ENCODE data around the gene ARL13B.
A peak's percentile ranks its signal among the peaks of the same experiment; 100 is the strongest.

Gene ARL13B

DNA sequence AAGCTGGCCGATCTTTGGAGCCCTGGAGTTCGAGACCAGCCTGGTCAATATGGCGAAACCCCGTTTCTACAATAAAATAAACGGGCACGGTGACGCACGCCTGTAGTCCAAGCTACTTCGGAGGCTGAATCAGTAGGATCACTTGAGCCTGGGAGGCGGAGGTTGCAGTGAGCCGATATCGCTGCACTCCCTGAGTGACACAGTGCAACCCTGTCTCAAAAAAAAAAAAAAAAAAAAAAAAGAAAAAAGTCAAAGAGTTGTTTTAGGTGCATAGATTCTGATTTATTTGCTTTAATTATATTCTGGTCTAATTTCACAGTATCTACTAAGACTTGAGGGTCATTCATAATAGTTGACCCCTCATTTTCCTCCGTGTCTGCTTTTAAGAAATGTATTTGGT lies 1.7 kb downstream of the ARL13B start:
- H3K27ac Mint-ChIP-seq: no peak overlapping the region
- H3K4me1 Mint-ChIP-seq (ENCODE audit: low read depth in 2 of 2): peaks cover 13 to 16% of the 10 kb centered on the region in 2 donors
- peak overlapping the region in 1 of 2 donors; percentile 39 for H3K4me3 Mint-ChIP-seq
- no peaks in the 10 kb centered on the region for H3K9me3 Mint-ChIP-seq
- ATAC-seq (replicated peaks) (no peak), DNase-seq (no peak)
- H3K36me3 Mint-ChIP-seq (ENCODE audit: insufficient read depth): peaks cover 8% of the 10 kb centered on the region
- H3K27me3 Mint-ChIP-seq: no peaks in the 10 kb centered on the region

DNA sequence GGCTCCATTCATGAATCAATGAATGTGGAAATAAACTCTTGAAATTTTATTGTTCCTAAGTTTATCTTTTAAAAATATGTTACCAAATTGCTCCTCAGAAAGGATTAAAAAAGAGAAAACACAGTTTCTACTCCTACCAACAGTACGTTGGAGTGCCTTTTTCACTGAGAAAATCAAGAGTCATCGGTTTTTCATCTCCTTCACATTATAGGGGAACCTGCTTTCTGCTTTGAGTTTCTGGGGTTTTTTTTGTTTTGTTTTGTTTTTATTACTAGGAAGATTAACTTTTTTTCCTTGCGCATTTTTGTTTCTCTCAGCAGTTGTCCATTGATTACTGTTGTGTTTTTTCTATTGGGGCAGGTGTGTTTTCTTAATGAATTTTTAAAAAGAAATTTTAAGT lies 3.5 kb downstream of the ARL13B start:
- no peak for ATAC-seq (replicated peaks)
- Mint-ChIP-seq H3K9me3 (no peaks in the 10 kb centered on the region), H3K36me3 (ENCODE audit: insufficient read depth) (peaks cover 8% of the 10 kb centered on the region), H3K27me3 (no peaks in the 10 kb centered on the region), H3K27ac (no peak overlapping the region), H3K4me3 (no peak overlapping the region), H3K4me1 (ENCODE audit: low read depth in 2 of 2) (peaks cover 13 to 16% of the 10 kb centered on the region in 2 donors)
- no peak for DNase-seq

DNA sequence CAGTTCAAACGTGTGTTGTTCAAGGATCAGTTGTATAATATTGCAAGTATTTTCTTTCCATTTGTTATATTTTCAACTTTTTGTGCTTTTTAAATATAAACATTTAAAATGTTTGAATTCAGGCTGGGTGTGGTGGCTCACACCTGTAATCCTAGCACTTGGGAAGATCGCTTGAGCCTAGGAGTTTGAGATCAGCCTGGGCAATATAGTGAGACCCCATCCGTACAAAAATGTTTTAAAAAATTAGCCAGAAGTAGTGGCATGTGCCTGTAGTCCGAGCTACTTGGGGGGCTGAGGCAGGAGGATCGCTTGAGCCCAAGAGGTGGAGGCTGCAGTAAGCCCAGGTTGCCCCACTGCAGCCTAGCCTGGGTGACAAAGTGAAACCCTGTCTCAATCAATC lies 4.7 kb downstream of the ARL13B start:
- Mint-ChIP-seq H3K27ac (peak overlapping the region in 1 of 2 donors; percentile 32), H3K4me1 (ENCODE audit: low read depth in 2 of 2) (peaks cover 9 to 13% of the 10 kb centered on the region in 2 donors), H3K27me3 (no peaks in the 10 kb centered on the region), H3K4me3 (no peak overlapping the region), H3K9me3 (no peaks in the 10 kb centered on the region), H3K36me3 (ENCODE audit: insufficient read depth) (peaks cover 8% of the 10 kb centered on the region)
- ATAC-seq (replicated peaks) (no peak), DNase-seq (no peak)

DNA sequence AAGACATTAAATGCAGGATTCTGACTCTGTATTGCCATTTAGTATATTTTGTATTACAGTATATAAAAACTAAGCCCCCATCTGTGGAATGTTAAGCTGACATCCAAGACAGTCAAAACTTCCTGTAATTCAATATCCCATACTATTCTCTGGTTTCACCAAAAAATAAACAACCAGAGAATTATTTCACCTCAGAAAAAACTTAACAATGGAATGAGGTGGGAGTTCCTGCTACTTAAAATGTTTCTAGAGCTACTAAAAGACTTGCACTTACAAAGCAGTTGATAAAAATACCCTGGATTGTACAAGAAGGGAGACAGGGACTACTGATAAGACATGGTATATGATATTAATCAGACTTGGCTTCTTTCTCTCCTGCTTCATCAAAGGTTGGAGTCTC lies 8.3 kb downstream of the ARL13B start:
- no peaks in the 10 kb centered on the region for H3K4me1 Mint-ChIP-seq (ENCODE audit: low read depth in 2 of 2)
- no peak overlapping the region for H3K4me3 Mint-ChIP-seq
- H3K36me3 Mint-ChIP-seq (ENCODE audit: insufficient read depth): peaks cover 3% of the 10 kb centered on the region
- H3K9me3 Mint-ChIP-seq: no peaks in the 10 kb centered on the region
- H3K27ac Mint-ChIP-seq: no peak overlapping the region
- DNase-seq (no peak), ATAC-seq (replicated peaks) (no peak)
- H3K27me3 Mint-ChIP-seq: no peaks in the 10 kb centered on the region

DNA sequence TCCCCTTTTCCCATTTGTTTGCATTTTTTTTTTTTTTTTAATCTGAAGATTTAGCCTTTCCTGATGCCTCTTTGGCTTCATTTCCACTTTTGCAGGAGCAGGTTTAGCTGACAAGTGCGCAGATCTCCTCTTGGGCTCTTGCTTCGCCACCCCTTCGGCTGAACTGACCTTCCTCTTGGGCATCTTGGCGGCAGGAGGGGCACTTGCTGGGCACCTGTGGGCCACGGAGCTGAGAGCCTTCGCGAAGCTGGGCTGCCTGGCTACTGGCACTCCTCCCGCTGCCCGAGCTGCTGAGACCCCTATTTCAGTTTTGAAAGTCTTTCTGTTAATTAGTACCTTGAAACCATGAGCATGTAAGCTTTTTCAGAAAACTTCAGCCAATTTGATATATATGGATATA lies 8.8 kb downstream of the ARL13B start:
- H3K9me3 Mint-ChIP-seq: no peaks in the 10 kb centered on the region
- H3K4me3 Mint-ChIP-seq: no peak overlapping the region
- H3K27ac Mint-ChIP-seq: no peak overlapping the region
- peaks cover 3% of the 10 kb centered on the region for H3K36me3 Mint-ChIP-seq (ENCODE audit: insufficient read depth)
- H3K27me3 Mint-ChIP-seq: no peaks in the 10 kb centered on the region
- no peak for ATAC-seq (replicated peaks)
- no peak for DNase-seq
- no peaks in the 10 kb centered on the region for H3K4me1 Mint-ChIP-seq (ENCODE audit: low read depth in 2 of 2)

DNA sequence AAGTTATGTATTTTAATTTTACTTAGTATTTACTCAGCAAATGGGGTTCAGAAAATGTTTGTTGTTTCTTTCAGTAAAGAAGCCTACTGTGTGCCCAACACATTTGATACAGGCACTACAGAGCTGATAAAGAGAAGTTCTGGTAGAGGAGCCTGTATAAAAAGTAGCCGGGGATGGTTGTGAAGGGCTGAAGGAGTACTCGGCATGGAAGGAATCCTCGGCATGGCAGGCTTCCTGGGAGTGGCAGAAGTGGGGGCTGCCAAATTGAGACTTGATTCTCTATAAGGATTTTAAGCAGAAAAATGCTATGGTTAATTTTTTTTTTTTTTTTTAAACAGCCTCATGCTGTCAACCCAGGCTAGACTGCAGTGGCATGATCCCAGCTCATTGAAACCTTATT lies 9.3 kb downstream of the ARL13B start:
- ATAC-seq (replicated peaks): no peak
- Mint-ChIP-seq H3K27ac (no peak overlapping the region), H3K4me1 (ENCODE audit: low read depth in 2 of 2) (peaks cover 0 to 5% of the 10 kb centered on the region in 2 donors), H3K4me3 (no peak overlapping the region), H3K9me3 (no peaks in the 10 kb centered on the region), H3K27me3 (no peaks in the 10 kb centered on the region), H3K36me3 (ENCODE audit: insufficient read depth) (peaks cover under 1% of the 10 kb centered on the region)
- DNase-seq: no peak

DNA sequence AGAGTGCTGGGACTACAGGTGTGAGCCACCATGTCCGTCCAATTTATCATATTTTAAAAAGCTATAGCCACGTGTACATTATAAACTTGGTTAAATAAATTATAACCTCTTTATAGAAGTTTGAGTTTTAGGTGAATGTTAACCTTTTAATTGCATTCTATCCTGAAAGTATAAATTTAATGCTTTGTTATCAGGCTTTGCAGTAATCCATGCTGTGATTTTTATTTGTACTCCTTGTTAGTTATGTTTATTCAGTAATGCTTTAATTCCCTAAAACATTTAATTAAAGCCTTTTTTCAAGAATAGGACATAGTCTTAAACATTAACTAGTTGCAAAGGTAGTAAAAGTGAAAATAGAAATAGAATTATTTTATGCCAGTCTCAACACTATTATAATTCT lies 11.7 kb downstream of the ARL13B start:
- H3K36me3 Mint-ChIP-seq (ENCODE audit: insufficient read depth): no peaks in the 10 kb centered on the region
- H3K27me3 Mint-ChIP-seq: no peaks in the 10 kb centered on the region
- H3K4me3 Mint-ChIP-seq: no peak overlapping the region
- no peak overlapping the region for H3K27ac Mint-ChIP-seq
- peaks cover 0 to 8% of the 10 kb centered on the region in 2 donors for H3K4me1 Mint-ChIP-seq (ENCODE audit: low read depth in 2 of 2)
- no peaks in the 10 kb centered on the region for H3K9me3 Mint-ChIP-seq
- DNase-seq (no peak), ATAC-seq (replicated peaks) (no peak)

DNA sequence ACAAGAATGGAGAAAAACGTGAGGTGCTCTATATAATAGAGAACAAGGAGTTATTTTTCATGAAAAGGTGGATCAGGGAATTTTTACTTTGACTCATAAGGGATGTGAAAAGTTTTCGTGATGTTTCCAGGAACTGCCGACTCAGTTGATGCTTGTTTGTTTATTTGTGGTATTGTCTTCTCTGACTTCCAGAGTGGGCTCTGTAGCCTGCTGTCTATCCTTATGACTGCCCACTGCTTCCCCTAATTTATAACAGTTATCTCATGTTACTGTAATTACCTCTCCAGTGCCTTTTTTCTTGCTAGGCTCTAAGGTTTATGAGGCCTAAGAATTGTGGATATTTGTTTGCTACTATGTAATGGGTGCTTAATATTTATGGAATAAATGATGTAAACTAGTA lies 12.3 kb downstream of the ARL13B start:
- Mint-ChIP-seq H3K27me3 (no peaks in the 10 kb centered on the region), H3K4me3 (no peak overlapping the region), H3K4me1 (ENCODE audit: low read depth in 2 of 2) (peaks cover 0 to 8% of the 10 kb centered on the region in 2 donors), H3K27ac (peak overlapping the region in 1 of 2 donors; percentile 41), H3K9me3 (no peaks in the 10 kb centered on the region), H3K36me3 (ENCODE audit: insufficient read depth) (no peaks in the 10 kb centered on the region)
- DNase-seq (no peak), ATAC-seq (replicated peaks) (no peak)

DNA sequence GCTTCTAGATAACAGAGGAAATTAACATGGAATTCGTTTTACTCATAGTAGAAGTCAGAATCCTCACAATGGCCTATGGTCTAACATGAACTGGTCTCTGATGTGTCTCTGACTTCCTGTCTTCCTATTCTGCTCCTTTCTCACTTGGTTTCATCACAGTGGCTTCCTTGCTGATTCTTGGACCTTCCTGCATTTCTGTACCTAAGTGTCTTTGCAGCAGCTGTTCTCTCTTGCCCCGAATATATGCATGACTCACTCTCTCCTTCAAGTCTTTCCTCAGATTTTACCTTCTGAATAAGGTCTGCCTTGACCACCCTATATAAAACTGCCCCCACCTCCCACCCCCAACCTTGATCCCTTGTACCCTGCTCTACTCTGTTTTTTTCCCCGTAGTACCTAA lies 14.1 kb downstream of the ARL13B start:
- Mint-ChIP-seq H3K36me3 (ENCODE audit: insufficient read depth) (no peaks in the 10 kb centered on the region), H3K9me3 (no peaks in the 10 kb centered on the region), H3K4me3 (no peak overlapping the region), H3K27me3 (no peaks in the 10 kb centered on the region), H3K27ac (no peak overlapping the region), H3K4me1 (ENCODE audit: low read depth in 2 of 2) (peaks cover 0 to 8% of the 10 kb centered on the region in 2 donors)
- DNase-seq (no peak), ATAC-seq (replicated peaks) (no peak)

DNA sequence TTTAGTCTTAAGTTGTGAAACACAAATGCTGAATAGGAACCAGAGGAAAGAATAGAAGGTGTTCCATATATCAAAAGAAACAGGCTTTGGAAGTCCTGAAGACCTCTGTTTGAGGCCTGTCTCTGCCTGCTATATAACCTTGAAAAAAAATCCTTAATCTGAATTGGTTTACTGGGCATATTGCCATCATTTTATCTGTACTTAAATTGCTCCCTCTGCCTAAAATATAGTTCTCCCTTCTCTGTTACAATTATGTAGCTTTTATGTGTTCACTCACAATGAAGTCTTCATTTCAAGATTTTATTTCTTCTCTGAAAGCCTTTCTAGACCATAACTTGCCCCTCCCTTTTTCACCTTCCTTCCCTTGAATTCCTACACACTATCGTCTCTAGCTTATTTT lies 21.2 kb downstream of the ARL13B start:
- H3K4me3 Mint-ChIP-seq: no peak overlapping the region
- H3K4me1 Mint-ChIP-seq (ENCODE audit: low read depth in 2 of 2): no peaks in the 10 kb centered on the region
- H3K9me3 Mint-ChIP-seq: no peaks in the 10 kb centered on the region
- H3K27ac Mint-ChIP-seq: no peak overlapping the region
- no peaks in the 10 kb centered on the region for H3K27me3 Mint-ChIP-seq
- DNase-seq: no peak
- H3K36me3 Mint-ChIP-seq (ENCODE audit: insufficient read depth): no peaks in the 10 kb centered on the region
- no peak for ATAC-seq (replicated peaks)

DNA sequence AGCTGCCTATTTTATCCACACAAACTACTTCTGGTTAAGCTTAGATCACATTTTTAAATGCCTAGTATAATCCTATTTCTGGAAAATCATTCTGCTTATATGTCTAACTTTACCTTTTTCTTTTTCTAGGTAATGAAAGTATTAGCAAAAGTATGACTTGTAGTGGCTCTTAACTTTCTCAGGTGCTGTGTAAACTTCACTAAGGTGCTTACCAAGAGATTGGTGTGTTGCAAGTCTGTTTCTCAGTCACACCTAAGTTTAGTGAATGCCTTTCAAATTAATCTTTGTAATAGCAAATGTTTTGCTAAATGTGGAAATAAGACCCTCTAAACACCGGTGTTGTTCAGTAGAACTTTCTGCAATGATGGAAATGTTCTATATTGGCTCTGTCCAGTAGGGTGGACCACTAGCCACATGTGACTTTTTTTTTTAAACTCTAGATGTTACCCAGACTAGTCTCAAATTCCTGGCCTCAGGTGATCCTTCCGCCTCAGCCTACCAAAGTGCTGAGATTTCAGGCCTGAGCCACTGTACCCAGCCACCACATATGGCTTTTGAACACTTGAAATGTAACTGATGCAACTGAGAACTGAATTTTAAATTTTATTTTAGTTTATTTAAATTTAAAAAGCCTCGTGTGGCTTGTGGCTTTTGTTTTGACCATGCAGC lies 22.0 kb downstream of the ARL13B start:
- H3K4me1 Mint-ChIP-seq (ENCODE audit: low read depth in 2 of 2): no peaks in the 10 kb centered on the region
- no peaks in the 10 kb centered on the region for H3K27me3 Mint-ChIP-seq
- DNase-seq: no peak
- no peaks in the 10 kb centered on the region for H3K9me3 Mint-ChIP-seq
- H3K4me3 Mint-ChIP-seq: no peak overlapping the region
- no peak overlapping the region for H3K27ac Mint-ChIP-seq
- no peaks in the 10 kb centered on the region for H3K36me3 Mint-ChIP-seq (ENCODE audit: insufficient read depth)
- no peak for ATAC-seq (replicated peaks)

DNA sequence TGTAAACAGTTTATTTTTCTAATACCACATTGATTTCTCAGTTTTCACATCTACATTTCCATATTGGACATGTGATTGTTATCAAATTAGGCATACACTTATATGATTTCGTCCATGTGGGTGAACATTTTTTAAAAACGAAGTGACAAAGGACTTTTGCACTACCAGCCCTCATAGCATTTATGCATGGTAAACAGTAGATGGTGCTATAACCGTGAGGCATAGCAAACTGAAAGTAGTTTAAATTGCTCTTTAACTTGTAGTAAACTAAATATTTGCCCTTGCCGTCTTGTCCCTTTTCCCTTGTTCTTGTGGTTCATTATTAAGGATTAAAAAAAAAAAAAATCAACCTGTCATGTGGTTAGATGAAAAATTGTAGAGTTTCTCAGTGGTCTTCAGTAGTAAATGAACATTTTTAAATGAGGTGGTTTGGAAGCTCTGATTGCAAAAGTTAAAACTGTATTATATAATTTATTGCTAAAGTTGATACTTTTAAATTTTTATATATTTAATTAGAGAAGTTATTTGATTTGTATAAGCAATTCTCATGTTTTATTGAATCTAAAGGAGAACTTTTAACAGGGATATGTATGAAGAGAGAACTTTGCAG lies 24.5 kb downstream of the ARL13B start:
- no peaks in the 10 kb centered on the region for H3K27me3 Mint-ChIP-seq

DNA sequence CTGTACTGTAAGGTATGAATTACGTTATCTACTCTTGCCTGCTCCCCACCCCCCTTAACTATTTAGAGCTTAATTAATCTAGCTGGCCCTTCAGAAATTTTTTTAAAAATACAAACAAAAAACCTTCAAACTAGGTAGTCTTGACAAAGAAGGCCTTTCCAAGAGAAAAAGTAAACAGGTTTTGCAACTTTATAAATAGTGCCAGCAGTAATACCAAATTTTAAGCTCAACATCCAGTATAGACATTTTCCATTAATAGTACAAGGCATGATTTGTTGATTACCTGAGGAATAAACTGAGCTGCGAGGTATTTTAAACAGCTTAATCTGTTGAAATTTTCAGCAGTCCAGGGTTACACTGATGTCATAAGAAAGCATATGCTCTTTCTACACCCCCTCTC lies 28.3 kb downstream of the ARL13B start:
- H3K9me3 Mint-ChIP-seq: no peaks in the 10 kb centered on the region
- DNase-seq (no peak), ATAC-seq (replicated peaks) (no peak)
- H3K4me3 Mint-ChIP-seq: no peak overlapping the region
- no peak overlapping the region for H3K27ac Mint-ChIP-seq
- H3K27me3 Mint-ChIP-seq: no peaks in the 10 kb centered on the region
- no peaks in the 10 kb centered on the region for H3K36me3 Mint-ChIP-seq (ENCODE audit: insufficient read depth)
- H3K4me1 Mint-ChIP-seq (ENCODE audit: low read depth in 2 of 2): peaks cover 4 to 5% of the 10 kb centered on the region in 2 donors

More for the DNA sequence above, 24.5 kb downstream of the ARL13B start:
- peak; percentile 93 for ATAC-seq (replicated peaks)
- Mint-ChIP-seq H3K27ac (peak overlapping the region in 1 of 2 donors; percentile 28), H3K9me3 (no peaks in the 10 kb centered on the region), H3K4me1 (ENCODE audit: low read depth in 2 of 2) (no peaks in the 10 kb centered on the region), H3K36me3 (ENCODE audit: insufficient read depth) (no peaks in the 10 kb centered on the region), H3K4me3 (peak overlapping the region; percentile 54 to 69)
- DNase-seq: peak in 2 of 3 experiments; percentile 7 to 10

DNA sequence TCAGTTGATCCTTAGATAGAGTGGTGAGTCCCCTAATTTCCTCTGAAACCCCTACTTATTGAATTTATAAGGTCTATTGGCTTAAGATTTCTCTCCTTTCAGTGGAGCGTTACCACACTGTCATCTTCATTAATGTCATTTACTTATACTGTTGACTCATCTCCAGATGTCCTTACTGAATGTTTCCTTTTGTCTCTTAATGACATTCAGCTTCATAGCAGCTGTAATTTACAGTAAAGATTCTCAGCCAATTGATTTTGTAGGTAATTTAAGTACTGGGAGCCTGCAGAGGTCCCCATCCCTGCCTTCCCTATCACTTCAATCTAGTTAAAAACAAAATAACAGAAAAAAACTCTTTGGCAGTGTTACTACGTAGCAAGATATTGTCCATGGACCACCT lies 29.7 kb downstream of the ARL13B start:
- no peak for DNase-seq
- Mint-ChIP-seq H3K4me1 (ENCODE audit: low read depth in 2 of 2) (peaks cover 4 to 5% of the 10 kb centered on the region in 2 donors), H3K27ac (no peak overlapping the region), H3K9me3 (no peaks in the 10 kb centered on the region), H3K4me3 (no peak overlapping the region), H3K36me3 (ENCODE audit: insufficient read depth) (no peaks in the 10 kb centered on the region), H3K27me3 (no peaks in the 10 kb centered on the region)
- no peak for ATAC-seq (replicated peaks)

Measured in effector memory CD8-positive, alpha-beta T cell (primary cell).